ENCODE data around the gene CEP131. TPM values are rescaled to one million over a fixed set of nuclear protein-coding genes. Genes with fewer than 3 reads are reported as not detected.

The CEP131 gene
- total and polyA plus RNA-seq, 2 of the 4 experiments (the other 2 are of a cell fraction), result 4.8 to 9.6 TPM

- Histone ChIP-seq H3K27ac (ENCODE audit: insufficient read depth, low read length) (no peak overlapping the region), H3K9me1 (ENCODE audit: insufficient read depth, low read length) (no peaks in the 10 kb centered on the region), H4K5ac (ENCODE audit: low read depth, low read length) (no peak overlapping the region), H3K56ac (ENCODE audit: extremely low read depth, insufficient read depth, low read length) (no peak overlapping the region), H4K91ac (ENCODE audit: insufficient read depth, low read depth, low read length) (no peak overlapping the region), H3K79me1 (ENCODE audit: low read depth in 1 of 2, low read length in 2 of 2) (no peaks in the 10 kb centered on the region), H2BK20ac (ENCODE audit: low read depth, low read length) (no peak overlapping the region), H3K4me3 (ENCODE audit: insufficient read depth, low read depth, low read length) (no peak overlapping the region), H2AK5ac (ENCODE audit: low read depth, low read length) (no peak overlapping the region), H2BK120ac (ENCODE audit: low read depth, low read length) (no peak overlapping the region), H4K8ac (ENCODE audit: low read depth in 2 of 2, low read length in 2 of 2) (no peak overlapping the region), H2BK15ac (ENCODE audit: low read depth, low read length) (no peak overlapping the region), H3K4me1 (ENCODE audit: control insufficient read depth, insufficient read depth, low read length) (no peaks in the 10 kb centered on the region), H3K9ac (ENCODE audit: low read depth, low read length) (no peak overlapping the region), H3K27me3 (ENCODE audit: control insufficient read depth, insufficient read depth, low read length) (peaks cover 6% of the 10 kb centered on the region; the same call in 1 of the 2 replicates), H3K18ac (ENCODE audit: low read depth, low read length) (no peak overlapping the region), H4K20me1 (ENCODE audit: insufficient read depth, low read length) (no peaks in the 10 kb centered on the region), H3K23ac (ENCODE audit: low read depth, low read length) (no peak overlapping the region), H2AK9ac (replicated peaks; ENCODE audit: low read depth, low read length, poor library complexity) (no peak overlapping the region), H3K36me3 (ENCODE audit: control insufficient read depth, insufficient read depth, low read length) (peaks cover 6% of the 10 kb centered on the region; the same call in 1 of the 2 replicates), H2BK5ac (ENCODE audit: low read depth, low read length, poor library complexity, severe bottlenecking) (no peak overlapping the region), H3K14ac (replicated peaks; ENCODE audit: low read depth, low read length) (no peak overlapping the region), H3K4ac (ENCODE audit: low read depth, low read length) (no peak overlapping the region), H3K4me2 (ENCODE audit: low read depth, low read length) (no peak overlapping the region), H2AFZ (replicated peaks; ENCODE audit: low read length, poor library complexity) (no peak overlapping the region), H3K9me3 (ENCODE audit: control insufficient read depth, insufficient read depth, low read length) (no peaks in the 10 kb centered on the region)
- dilution Hi-C loops (cut with HindIII; ENCODE audit: low sequenced_read_pairs, unreplicated experiment) (no loop called here), in situ Hi-C loops (cut with MboI; ENCODE audit: low sequenced_read_pairs) (no loop called here), intact Hi-C loops (cut with micrococcal nuclease) (no loop called here)
- ChIA-PET CTCF (no interaction called here), POLR2A (ENCODE audit: unreplicated experiment) (interaction anchor here (0.6 kb wide), 1 partner anchor 107 kb away, joined by 18 read pairs; the partner anchor contains the start of gene SLC38A10)
- no TSS peak for BruUV-seq (replicated peaks)
- no peak for DNase-seq
- TF ChIP-seq CTCF (conservative IDR thresholded peaks at IDR 0.05; ENCODE audit: low read depth, low read length), result no peak
- TF ChIP-seq CHD1 (IDR thresholded peaks at IDR 0.05; ENCODE audit: low read depth, low read length), result no peak
- TF ChIP-seq MAFK (IDR thresholded peaks at IDR 0.05; ENCODE audit: low read depth, low read length), result no peak
- no peak for TF ChIP-seq NFE2L2 (IDR thresholded peaks at IDR 0.05; ENCODE audit: low read depth, low read length)
- no peak for ATAC-seq (ENCODE audit: low read depth)
- WGBS, 2 experiments (ENCODE audit: extremely low coverage in 2 of 2, insufficient read length in 1 of 2), result 90% methylated on average over 15 of the region's 26 CpGs; no CpG with 5 or more reads in 1 of the 2 experiments
Measured at GRCh38 chr17:81187586-81188490, 34.9 kb downstream of the CEP131 start.

Measured in IMR-90 (cell line).